H9 (cell line): ENCODE results near the gene ZNF683. TPM values are rescaled to one million over a fixed set of nuclear protein-coding genes. Genes with fewer than 3 reads are reported as not detected.

Experiments
- DNase-seq: peaks from one replicate; pipeline ENCODE4 v3.0.0-alpha.2; 2017
- H2AFZ ChIP-seq: one replicate; pipeline ENCODE4 v1.6.1; 2013; ENCODE audit warnings: mild to moderate bottlenecking, low read length, control low read depth, moderate library complexity
- H2AK5ac ChIP-seq: 2 replicates; pipeline ENCODE4 v1.6.1; 2013; ENCODE audit warnings: low read length, control low read depth, mixed read lengths; ENCODE audit not compliant: insufficient read length
- H2BK120ac ChIP-seq: one replicate; pipeline ENCODE4 v1.6.1; 2013; ENCODE audit warnings: low read depth, mild to moderate bottlenecking, low read length, control low read depth, inconsistent platforms; ENCODE audit not compliant: poor library complexity, severe bottlenecking
- H2BK12ac ChIP-seq: 2 replicates; pipeline ENCODE4 v1.6.1; 2013; ENCODE audit warnings: low read length, control low read depth, mixed read lengths, low read depth; ENCODE audit not compliant: insufficient read length
- H2BK15ac ChIP-seq: 2 replicates; pipeline ENCODE4 v1.6.1; 2013; ENCODE audit warnings: low read depth, low read length, control low read depth
- H2BK20ac ChIP-seq: one replicate; pipeline ENCODE4 v1.6.1; 2013; ENCODE audit warnings: low read depth, mild to moderate bottlenecking, low read length, control low read depth, inconsistent platforms; ENCODE audit not compliant: poor library complexity, severe bottlenecking
- H2BK5ac ChIP-seq: 2 replicates; pipeline ENCODE4 v1.6.1; 2013; ENCODE audit warnings: low read length, control low read depth, mixed read lengths; ENCODE audit not compliant: insufficient read length
- H3K14ac ChIP-seq: 2 replicates; pipeline ENCODE4 v1.6.1; 2013; ENCODE audit warnings: low read length, control low read depth; ENCODE audit not compliant: insufficient read depth
- H3K18ac ChIP-seq: 2 replicates; pipeline ENCODE4 v1.6.1; 2013; ENCODE audit warnings: low read depth, mild to moderate bottlenecking, mixed read lengths, low read length, control low read depth; ENCODE audit not compliant: insufficient read length
- H3K23ac ChIP-seq: 2 replicates; pipeline ENCODE4 v1.6.1; 2013; ENCODE audit warnings: low read length, control low read depth, mixed read lengths, low read depth; ENCODE audit not compliant: insufficient read length
- H3K23me2 ChIP-seq: 2 replicates; pipeline ENCODE4 v1.6.1; 2013; ENCODE audit warnings: low read depth, mild to moderate bottlenecking, mixed read lengths, low read length, control low read depth; ENCODE audit not compliant: insufficient read length, poor library complexity, severe bottlenecking
- H3K27ac ChIP-seq: 2 replicates; pipeline ENCODE4 v1.5.1; 2013; ENCODE audit warnings: low read length, control low read depth, mixed read lengths, low read depth; ENCODE audit not compliant: insufficient read length
- H3K27me3 ChIP-seq: 2 replicates; pipeline ENCODE4 v1.6.1; 2013; ENCODE audit warnings: low read length, control low read depth, inconsistent platforms; ENCODE audit not compliant: insufficient read depth
- H3K4ac ChIP-seq: 2 replicates; pipeline ENCODE4 v1.6.1; 2013; ENCODE audit warnings: low read depth, mild to moderate bottlenecking, control low read depth, inconsistent platforms, low read length, moderate library complexity
- H3K4me1 ChIP-seq: 2 replicates; pipeline ENCODE4 v1.6.1; 2013; ENCODE audit warnings: low read length, control low read depth, inconsistent platforms; ENCODE audit not compliant: insufficient read depth
- H3K4me2 ChIP-seq: 2 replicates; pipeline ENCODE4 v1.6.1; 2013; ENCODE audit warnings: low read length, control low read depth, mixed read lengths; ENCODE audit not compliant: insufficient read length, insufficient read depth
- H3K56ac ChIP-seq: 2 replicates; pipeline ENCODE4 v1.6.1; 2013; ENCODE audit warnings: low read depth, mild to moderate bottlenecking, mixed read lengths, low read length, control low read depth; ENCODE audit not compliant: insufficient read length
- H3K79me1 ChIP-seq: 2 replicates; pipeline ENCODE4 v1.6.1; 2013; ENCODE audit warnings: low read depth, mild to moderate bottlenecking, moderate library complexity, low read length, control low read depth, inconsistent platforms; ENCODE audit not compliant: insufficient read depth, poor library complexity, severe bottlenecking
- H3K79me2 ChIP-seq: 2 replicates; pipeline ENCODE4 v1.6.1; 2013; ENCODE audit warnings: low read length, control low read depth, inconsistent platforms; ENCODE audit not compliant: insufficient read depth
- H3K9ac ChIP-seq: 2 replicates; pipeline ENCODE4 v1.6.1; 2013; ENCODE audit warnings: low read length, control low read depth, mixed read lengths; ENCODE audit not compliant: insufficient read length; ENCODE audit errors: extremely low read depth
- H3K9me3 ChIP-seq: one replicate; pipeline ENCODE4 v1.6.1; 2013; ENCODE audit warnings: low read depth, low read length, inconsistent platforms; ENCODE audit not compliant: control insufficient read depth
- H3T11ph ChIP-seq: one replicate; pipeline ENCODE4 v1.6.1; 2013; ENCODE audit warnings: mild to moderate bottlenecking, low read length, control low read depth, inconsistent platforms
- H4K20me1 ChIP-seq: one replicate; pipeline ENCODE4 v1.6.1; 2013; ENCODE audit not compliant: control insufficient read depth, insufficient read length, insufficient read depth
- H4K5ac ChIP-seq: 2 replicates; pipeline ENCODE4 v1.6.1; 2013; ENCODE audit warnings: low read depth, mild to moderate bottlenecking, mixed read lengths, low read length, control low read depth; ENCODE audit not compliant: insufficient read length
- H4K8ac ChIP-seq: replicated peaks from 2 replicates; pipeline ENCODE4 v1.6.1; 2013; ENCODE audit warnings: low read length, control low read depth, mixed read lengths, low read depth; ENCODE audit not compliant: insufficient read length
- H4K91ac ChIP-seq: 2 replicates; pipeline ENCODE4 v1.6.1; 2013; ENCODE audit warnings: low read depth, mild to moderate bottlenecking, moderate library complexity, mixed read lengths, low read length, control low read depth; ENCODE audit not compliant: insufficient read length
- H3K27ac Mint-ChIP-seq, 3 experiments: 2 replicates in 2 of 3; 3 replicates in 1 of 3; pipeline ENCODE4 v1.8.0; 2020 to 2021; ENCODE audit warnings: mixed read lengths in 3 of 3, mild to moderate bottlenecking in 1 of 3, moderate library complexity in 1 of 3
- H3K27me3 Mint-ChIP-seq: 2 replicates; pipeline ENCODE4 v1.8.0; 2021; ENCODE audit warnings: low read depth, mild to moderate bottlenecking, moderate library complexity, mixed read lengths
- H3K36me3 Mint-ChIP-seq, 3 experiments: 2 replicates in 2 of 3; 3 replicates in 1 of 3; pipeline ENCODE4 v1.8.0; 2020 to 2021; ENCODE audit warnings: low read depth in 3 of 3, mixed read lengths in 3 of 3; ENCODE audit not compliant: insufficient read depth in 1 of 3
- H3K4me1 Mint-ChIP-seq, 2 experiments: 2 replicates each; pipeline ENCODE4 v1.8.0; 2020; ENCODE audit warnings: mixed read lengths in 2 of 2
- H3K4me3 Mint-ChIP-seq, 2 experiments: 2 replicates in 1 of 2; 3 replicates in 1 of 2; pipeline ENCODE4 v1.8.0; 2020 to 2021; ENCODE audit warnings: mild to moderate bottlenecking in 2 of 2, mixed read lengths in 2 of 2, moderate library complexity in 1 of 2
- H3K9me3 Mint-ChIP-seq, 2 experiments: 2 replicates in 1 of 2; 3 replicates in 1 of 2; pipeline ENCODE4 v1.8.0; 2020; ENCODE audit warnings: mild to moderate bottlenecking in 2 of 2, mixed read lengths in 2 of 2, moderate library complexity in 1 of 2
- CTCF ChIP-seq: fragments of 200-600 bp; sonication (generic); conservative IDR thresholded peaks from 3 replicates; pipeline ENCODE4 v1.8.0; 2021; ENCODE audit warnings: antibody characterized with exemption, mild to moderate bottlenecking
- whole genome bisulfite sequencing: extraction: QIAGEN DNeasy Blood & Tissue Kit; methylation state at CpG from one replicate; pipeline ENCODE4 v1.1.7; 2013; ENCODE audit warnings: missing lambda C conversion rate, low lambda C conversion rate, mixed read lengths; ENCODE audit not compliant: insufficient read length; ENCODE audit errors: extremely low coverage; 5-methylcytosine and 5-hydroxymethylcytosine counted together
- total RNA-seq: library from RNA; stranded (reverse); gene quantifications from 2 replicates; pipeline ENCODE4 v1.2.1, GENCODE V29; 2021

The ZNF683 gene
- total RNA-seq, 1 experiment from 2014 or later: not detected

GRCh38 chr1:26391450-26391849 is 18.9 kb upstream of the ZNF683 start:
- H3K9me3 ChIP-seq: no peaks in the 10 kb centered on the region
- no peaks in the 10 kb centered on the region for H4K20me1 ChIP-seq
- H3K27ac Mint-ChIP-seq: no peak overlapping the region
- no peaks in the 10 kb centered on the region for H3K23me2 ChIP-seq
- H2BK15ac ChIP-seq: no peak overlapping the region
- no peak overlapping the region for H3K14ac ChIP-seq
- no peak overlapping the region for H3K4ac ChIP-seq
- no peak overlapping the region for H3K9ac ChIP-seq
- no peak overlapping the region for H3K56ac ChIP-seq
- H3K18ac ChIP-seq: no peak overlapping the region
- H2BK20ac ChIP-seq: no peak overlapping the region
- no peak overlapping the region for H4K8ac ChIP-seq
- H3K9me3 Mint-ChIP-seq: no peaks in the 10 kb centered on the region
- H3K4me1 ChIP-seq: peaks cover 2% of the 10 kb centered on the region; the same call in 1 of the 2 replicates
- H3K23ac ChIP-seq: no peak overlapping the region
- H2BK5ac ChIP-seq: no peak overlapping the region
- H2AK5ac ChIP-seq: no peak overlapping the region
- H2AFZ ChIP-seq: no peak overlapping the region
- H2BK120ac ChIP-seq: no peak overlapping the region
- DNase-seq: peak; percentile 60
- H3K79me2 ChIP-seq: no peaks in the 10 kb centered on the region
- H3K4me2 ChIP-seq: peak overlapping the region; percentile 1
- no peak overlapping the region for H3K4me3 Mint-ChIP-seq
- H3K79me1 ChIP-seq: no peaks in the 10 kb centered on the region
- TF ChIP-seq CTCF: peak; percentile 88
- WGBS: no CpG with 5 or more reads among the region's 3 CpGs
- H3T11ph ChIP-seq: no peak overlapping the region
- H3K27me3 Mint-ChIP-seq: peaks cover 2% of the 10 kb centered on the region; the same call in 1 of the 2 replicates
- no peaks in the 10 kb centered on the region for H3K27me3 ChIP-seq
- H3K4me1 Mint-ChIP-seq: peaks cover 18 to 30% of the 10 kb centered on the region in 2 experiments
- no peak overlapping the region for H2BK12ac ChIP-seq
- H4K91ac ChIP-seq: no peak overlapping the region
- no peak overlapping the region for H3K27ac ChIP-seq
- H3K36me3 Mint-ChIP-seq: no peaks in the 10 kb centered on the region
- no peak overlapping the region for H4K5ac ChIP-seq
